ENCODE data around the gene MAN1A1. TPM values are rescaled to one million over a fixed set of nuclear protein-coding genes. Genes with fewer than 3 reads are reported as not detected.
"Not testable (repeated sequence)": the region's sequence is repeated elsewhere in the genome, so short reads cannot be mapped to it uniquely, and the experiment has no call there.

The MAN1A1 gene
- total RNA-seq, 1 donor from 2014 or later, result 75.5 TPM

GRCh38 chr6:119171864-119172588 is 177.5 kb downstream of the MAN1A1 start:
- H3K4me1 ChIP-seq, result peaks cover 0 to 8% of the 10 kb centered on the region in 2 donors
- intact Hi-C loops (cut with DNase I), result no loop called here

GRCh38 chr6:119171088-119171841 is 178.3 kb downstream of the MAN1A1 start:
- TF ChIP-seq CTCF (IDR thresholded peaks at IDR 0.05), result no peak
- intact Hi-C loops (cut with DNase I), result no loop called here

More at GRCh38 chr6:119171864-119172588, 177.5 kb downstream of the MAN1A1 start:
- Histone ChIP-seq H3K27ac (no peak overlapping the region), H3K9me3 (no peaks in the 10 kb centered on the region), H3K36me3 (no peaks in the 10 kb centered on the region), H3K27me3 (no peaks in the 10 kb centered on the region), H3K4me3 (no peak overlapping the region)
- no peak for DNase-seq (ENCODE audit: low spot score in 2 of 2)
- no peak for TF ChIP-seq CTCF (IDR thresholded peaks at IDR 0.05)

GRCh38 chr6:119170447-119171087 is 179.0 kb downstream of the MAN1A1 start:
- DNase-seq (ENCODE audit: low spot score in 2 of 2), result no peak
- H3K27me3 ChIP-seq, result no peaks in the 10 kb centered on the region
- H3K9me3 ChIP-seq, result no peaks in the 10 kb centered on the region
- no peak overlapping the region for H3K4me3 ChIP-seq
- no peak overlapping the region for H3K27ac ChIP-seq
- intact Hi-C loops (cut with DNase I), result no loop called here
- no peak for TF ChIP-seq CTCF (IDR thresholded peaks at IDR 0.05)
- peaks cover 0 to 1% of the 10 kb centered on the region in 2 donors for H3K4me1 ChIP-seq
- H3K36me3 ChIP-seq, result no peaks in the 10 kb centered on the region

More at GRCh38 chr6:119171088-119171841, 178.3 kb downstream of the MAN1A1 start:
- H3K4me1 ChIP-seq, result peaks cover 0 to 7% of the 10 kb centered on the region in 2 donors
- no peaks in the 10 kb centered on the region for H3K36me3 ChIP-seq
- H3K9me3 ChIP-seq, result no peaks in the 10 kb centered on the region
- H3K27me3 ChIP-seq, result no peaks in the 10 kb centered on the region
- no peak overlapping the region for H3K4me3 ChIP-seq
- H3K27ac ChIP-seq, result no peak overlapping the region
- no peak for DNase-seq (ENCODE audit: low spot score in 2 of 2)

- H3K27me3 ChIP-seq, result no peaks in the 10 kb centered on the region
- H3K4me1 ChIP-seq, result no peaks in the 10 kb centered on the region
- DNase-seq (ENCODE audit: low spot score in 2 of 2), result no peak
- intact Hi-C loops (cut with DNase I), result no loop called here
- no peaks in the 10 kb centered on the region for H3K9me3 ChIP-seq
- H3K4me3 ChIP-seq, result no peak overlapping the region
- no peak for TF ChIP-seq CTCF (IDR thresholded peaks at IDR 0.05)
- H3K27ac ChIP-seq, result no peak overlapping the region
- H3K36me3 ChIP-seq, result no peaks in the 10 kb centered on the region
Measured at GRCh38 chr6:119170103-119170446, 179.5 kb downstream of the MAN1A1 start.

GRCh38 chr6:119169355-119169754 is 180.2 kb downstream of the MAN1A1 start:
- H3K4me1 ChIP-seq; H3K9me3 ChIP-seq; H3K4me3 ChIP-seq; H3K36me3 ChIP-seq; H3K27me3 ChIP-seq; DNase-seq (ENCODE audit: low spot score in 2 of 2); H3K27ac ChIP-seq; intact Hi-C loops (cut with DNase I): not testable (repeated sequence)
